Loucy (cell line): ENCODE data around the gene VTN.

Experiments
- H2AFZ ChIP-seq: fragments of 200-600 bp; sonication (generic); 2 replicates; pipeline ENCODE4 v1.6.0; 2016; ENCODE audit warnings: antibody characterized with exemption, mild to moderate bottlenecking, low read length, moderate library complexity
- H3F3A ChIP-seq: fragments of 200-600 bp; 2 replicates; pipeline ENCODE4 v1.6.0; 2016; ENCODE audit warnings: antibody characterized with exemption, low read depth, mild to moderate bottlenecking
- H3K27me3 ChIP-seq: fragments of 200-600 bp; sonication (generic); 2 replicates; pipeline ENCODE4 v1.6.1; 2014; ENCODE audit warnings: low read length, mild to moderate bottlenecking; ENCODE audit not compliant: insufficient read depth, poor library complexity, severe bottlenecking
- H3K36me3 ChIP-seq: fragments of 200-600 bp; sonication (generic); 2 replicates; pipeline ENCODE4 v1.6.1; 2016; ENCODE audit warnings: low read length; ENCODE audit not compliant: insufficient read depth
- H3K4me1 ChIP-seq: fragments of 200-600 bp; sonication (generic); 2 replicates; pipeline ENCODE4 v1.5.1; 2014; ENCODE audit warnings: low read length, mild to moderate bottlenecking; ENCODE audit not compliant: insufficient read depth, poor library complexity, severe bottlenecking
- H3K4me2 ChIP-seq: fragments of 200-600 bp; sonication (generic); 2 replicates; pipeline ENCODE4 v1.6.0; 2014; ENCODE audit warnings: antibody characterized with exemption, low read length, low read depth, mild to moderate bottlenecking; ENCODE audit not compliant: poor library complexity, severe bottlenecking
- H3K4me3 ChIP-seq: fragments of 200-600 bp; sonication (generic); 2 replicates; pipeline ENCODE4 v1.5.1; 2014; ENCODE audit warnings: low read length, mild to moderate bottlenecking, mixed read lengths; ENCODE audit not compliant: poor library complexity, severe bottlenecking
- H3K79me2 ChIP-seq: fragments of 200-600 bp; sonication (generic); 2 replicates; pipeline ENCODE4 v1.6.1; 2014; ENCODE audit warnings: low read length; ENCODE audit not compliant: insufficient read depth
- H3K9ac ChIP-seq: fragments of 200-600 bp; sonication (generic); 2 replicates; pipeline ENCODE4 v1.6.0; 2014; ENCODE audit warnings: mild to moderate bottlenecking, low read depth, low read length, moderate library complexity; ENCODE audit not compliant: poor library complexity, severe bottlenecking
- H3K9me2 ChIP-seq: fragments of 200-600 bp; sonication (generic); replicated peaks from 2 replicates; pipeline ENCODE4 v1.6.1; 2016; ENCODE audit warnings: low read depth, low read length, mixed read lengths
- H3K9me3 ChIP-seq: fragments of 200-600 bp; sonication (generic); 2 replicates; pipeline ENCODE4 v1.6.1; 2014; ENCODE audit warnings: mild to moderate bottlenecking, antibody characterized with exemption, low read length, low read depth; ENCODE audit not compliant: insufficient read depth
- H4K20me1 ChIP-seq: fragments of 200-600 bp; sonication (generic); 2 replicates; pipeline ENCODE4 v1.6.0; 2014; ENCODE audit warnings: antibody characterized with exemption, low read length, mild to moderate bottlenecking; ENCODE audit not compliant: insufficient read depth, poor library complexity, severe bottlenecking
- CTCF ChIP-seq: fragments of 200-600 bp; sonication (generic); conservative IDR thresholded peaks from 2 replicates; pipeline ENCODE4 v1.5.1; 2014; ENCODE audit warnings: mild to moderate bottlenecking, antibody characterized with exemption, low read length
- EZH2phosphoT487 ChIP-seq: fragments of 200-600 bp; IDR thresholded peaks from 2 replicates; pipeline ENCODE4 v1.6.1; 2018; ENCODE audit warnings: antibody characterized with exemption, mild to moderate bottlenecking, moderate library complexity, borderline replicate concordance

The VTN gene

GRCh38 chr17:28398280-28398981, 28.3 kb upstream of the VTN start:
- Histone ChIP-seq H3K4me1 (no peaks in the 10 kb centered on the region), H3K9me2 (no peaks in the 10 kb centered on the region), H3K9me3 (no peaks in the 10 kb centered on the region), H3F3A (no peaks in the 10 kb centered on the region), H2AFZ (no peak overlapping the region), H3K4me3 (no peak overlapping the region), H3K4me2 (no peak overlapping the region), H4K20me1 (no peaks in the 10 kb centered on the region), H3K27me3 (no peaks in the 10 kb centered on the region), H3K36me3 (no peaks in the 10 kb centered on the region), H3K79me2 (no peaks in the 10 kb centered on the region), H3K9ac (no peak overlapping the region)
- no peak for TF ChIP-seq EZH2phosphoT487
- no peak for TF ChIP-seq CTCF

GRCh38 chr17:28397687-28398279, 27.7 kb upstream of the VTN start:
- no peaks in the 10 kb centered on the region for H4K20me1 ChIP-seq
- no peaks in the 10 kb centered on the region for H3F3A ChIP-seq
- H3K4me2 ChIP-seq, result no peak overlapping the region
- H3K27me3 ChIP-seq, result no peaks in the 10 kb centered on the region
- no peak overlapping the region for H3K9ac ChIP-seq
- H2AFZ ChIP-seq, result no peak overlapping the region
- H3K4me3 ChIP-seq, result no peak overlapping the region
- no peaks in the 10 kb centered on the region for H3K9me2 ChIP-seq
- H3K9me3 ChIP-seq, result no peaks in the 10 kb centered on the region
- H3K36me3 ChIP-seq, result no peaks in the 10 kb centered on the region
- TF ChIP-seq EZH2phosphoT487 (no peak), CTCF (no peak)
- no peaks in the 10 kb centered on the region for H3K4me1 ChIP-seq
- H3K79me2 ChIP-seq, result no peaks in the 10 kb centered on the region

GRCh38 chr17:28397275-28397674, 27.2 kb upstream of the VTN start:
- Histone ChIP-seq H3K4me2 (no peak overlapping the region), H4K20me1 (no peaks in the 10 kb centered on the region), H3K36me3 (no peaks in the 10 kb centered on the region), H3K4me1 (no peaks in the 10 kb centered on the region), H3K4me3 (no peak overlapping the region), H3K79me2 (no peaks in the 10 kb centered on the region), H3K9me3 (no peaks in the 10 kb centered on the region), H3K9me2 (no peaks in the 10 kb centered on the region), H3F3A (no peaks in the 10 kb centered on the region), H3K27me3 (no peaks in the 10 kb centered on the region), H2AFZ (no peak overlapping the region), H3K9ac (no peak overlapping the region)
- no peak for TF ChIP-seq EZH2phosphoT487
- no peak for TF ChIP-seq CTCF
